Measurements from ENCODE around the gene ASAH2B.

Gene ASAH2B

DNA sequence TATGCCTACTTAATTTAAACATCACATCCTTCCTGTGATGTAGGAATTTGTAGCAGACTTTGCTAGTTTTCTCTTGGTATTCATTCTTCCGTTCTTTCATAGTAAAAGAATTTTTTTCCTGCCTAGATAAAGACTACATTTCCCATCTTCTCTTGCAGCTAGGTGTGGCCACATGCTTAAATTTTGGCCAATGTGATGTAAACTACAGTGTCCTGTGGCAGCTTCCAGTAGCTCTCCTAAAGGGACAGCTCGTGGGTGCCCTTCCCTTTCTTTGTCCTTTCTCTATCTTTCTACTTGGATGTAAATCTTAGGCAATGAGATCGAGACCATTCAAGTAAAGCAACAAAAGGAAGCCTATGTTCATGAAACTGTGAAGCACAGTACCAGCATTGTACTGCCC is 58.6 kb downstream of the ASAH2B start:
- DNase-seq (ENCODE audit: low spot score), result no peak

- no peak for DNase-seq (ENCODE audit: low spot score)
These were observed 59.9 kb downstream of the ASAH2B start for GRCh38 chr10:50799595-50799994.

GRCh38 chr10:50805981-50806622 is 66.4 kb downstream of the ASAH2B start:
- DNase-seq (ENCODE audit: low spot score), result no peak

- DNase-seq (ENCODE audit: low spot score), result no peak
These were observed 68.4 kb downstream of the ASAH2B start for GRCh38 chr10:50807851-50808776.

Data from RKO (cell line).